Cerebellar cortex (tissue), 1 donor: Measurements from ENCODE around the gene SREBF1.
A peak's percentile ranks its signal among the peaks of the same experiment; 100 is the strongest.

ENCODE experiments used
- DNase-seq: peaks from one replicate; pipeline ENCODE4 v3.0.0-alpha.2; 2015; ENCODE audit warnings: low spot score

The SREBF1 gene

DNA sequence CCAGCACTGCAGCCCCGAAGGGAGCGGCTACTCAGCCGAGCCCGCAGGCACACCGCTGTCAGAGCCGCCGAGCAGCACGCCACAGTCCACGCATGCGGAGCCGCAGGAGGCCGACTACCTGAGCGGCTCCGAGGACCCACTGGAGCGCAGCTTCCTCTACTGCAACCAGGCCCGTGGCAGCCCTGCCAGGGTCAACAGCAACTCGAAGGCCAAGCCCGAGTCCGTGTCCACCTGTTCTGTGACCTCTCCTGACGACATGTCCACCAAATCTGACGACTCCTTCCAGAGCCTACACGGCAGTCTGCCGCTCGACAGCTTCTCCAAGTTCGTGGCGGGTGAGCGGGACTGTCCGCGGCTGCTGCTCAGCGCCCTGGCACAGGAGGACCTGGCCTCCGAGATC is 42.4 kb downstream of the SREBF1 start:
- DNase-seq = no peak

- no peak for DNase-seq
These were observed 43.2 kb downstream of the SREBF1 start for GRCh38 chr17:17793378-17794214.

DNA sequence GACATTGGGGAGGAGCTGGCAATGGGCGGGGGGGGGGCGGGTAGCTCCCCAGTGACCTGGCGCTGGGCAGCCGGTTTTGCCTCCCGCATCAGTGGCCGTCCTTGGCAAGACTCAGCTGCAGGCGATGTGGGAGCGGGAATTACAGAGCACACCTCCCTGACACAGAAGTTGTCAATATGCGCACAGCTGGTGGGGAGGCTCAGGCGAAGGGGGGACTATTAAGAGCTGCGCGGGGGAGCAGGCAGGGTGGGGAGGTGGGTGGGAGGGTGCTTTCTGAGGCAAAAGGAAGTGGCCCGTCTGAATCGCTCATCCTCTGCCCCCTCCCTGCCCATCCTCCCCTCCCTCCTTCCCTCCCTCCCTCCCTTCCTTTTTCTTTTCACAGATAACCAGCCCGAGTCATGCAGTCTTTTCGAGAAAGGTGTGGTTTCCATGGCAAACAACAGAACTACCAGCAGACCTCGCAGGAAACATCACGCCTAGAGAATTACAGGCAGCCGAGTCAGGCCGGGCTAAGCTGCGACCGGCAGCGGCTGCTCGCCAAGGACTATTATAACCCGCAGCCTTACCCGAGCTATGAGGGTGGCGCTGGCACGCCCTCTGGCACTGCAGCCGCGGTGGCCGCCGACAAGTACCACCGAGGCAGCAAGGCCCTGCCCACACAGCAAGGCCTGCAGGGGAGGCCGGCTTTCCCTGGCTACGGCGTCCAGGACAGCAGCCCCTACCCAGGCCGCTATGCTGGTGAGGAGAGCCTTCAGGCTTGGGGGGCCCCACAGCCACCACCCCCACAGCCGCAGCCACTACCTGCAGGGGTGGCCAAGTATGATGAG is 44.0 kb downstream of the SREBF1 start:
- peak; percentile 56 for DNase-seq

DNA sequence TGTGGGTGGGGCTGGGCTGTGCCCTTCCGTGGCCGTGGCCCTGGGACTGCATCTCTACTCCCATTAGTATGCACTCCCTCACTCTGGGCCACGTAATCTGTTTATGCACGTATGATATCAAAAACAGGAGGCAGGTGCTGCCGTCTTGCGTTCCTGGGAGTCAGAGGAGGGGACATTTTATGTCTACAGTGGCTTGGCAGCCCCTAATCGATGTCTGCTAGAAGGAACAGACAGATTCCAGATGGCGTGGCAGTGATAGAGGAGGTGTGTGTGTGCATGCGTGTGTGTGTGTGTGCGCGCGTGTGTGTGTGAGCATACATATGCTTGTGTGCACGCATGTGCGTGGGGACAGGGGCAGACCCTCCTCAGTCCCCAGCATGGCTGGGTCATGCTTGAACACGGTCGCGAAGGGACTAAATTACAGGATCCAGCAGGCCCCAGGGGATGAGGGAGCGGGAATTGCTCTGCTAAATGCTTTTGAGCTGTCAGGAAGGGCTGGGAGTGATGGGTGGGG is 44.7 kb downstream of the SREBF1 start:
- DNase-seq = no peak

- peak; percentile 68 for DNase-seq
These were observed 45.9 kb downstream of the SREBF1 start for GRCh38 chr17:17790637-17791464.

DNA sequence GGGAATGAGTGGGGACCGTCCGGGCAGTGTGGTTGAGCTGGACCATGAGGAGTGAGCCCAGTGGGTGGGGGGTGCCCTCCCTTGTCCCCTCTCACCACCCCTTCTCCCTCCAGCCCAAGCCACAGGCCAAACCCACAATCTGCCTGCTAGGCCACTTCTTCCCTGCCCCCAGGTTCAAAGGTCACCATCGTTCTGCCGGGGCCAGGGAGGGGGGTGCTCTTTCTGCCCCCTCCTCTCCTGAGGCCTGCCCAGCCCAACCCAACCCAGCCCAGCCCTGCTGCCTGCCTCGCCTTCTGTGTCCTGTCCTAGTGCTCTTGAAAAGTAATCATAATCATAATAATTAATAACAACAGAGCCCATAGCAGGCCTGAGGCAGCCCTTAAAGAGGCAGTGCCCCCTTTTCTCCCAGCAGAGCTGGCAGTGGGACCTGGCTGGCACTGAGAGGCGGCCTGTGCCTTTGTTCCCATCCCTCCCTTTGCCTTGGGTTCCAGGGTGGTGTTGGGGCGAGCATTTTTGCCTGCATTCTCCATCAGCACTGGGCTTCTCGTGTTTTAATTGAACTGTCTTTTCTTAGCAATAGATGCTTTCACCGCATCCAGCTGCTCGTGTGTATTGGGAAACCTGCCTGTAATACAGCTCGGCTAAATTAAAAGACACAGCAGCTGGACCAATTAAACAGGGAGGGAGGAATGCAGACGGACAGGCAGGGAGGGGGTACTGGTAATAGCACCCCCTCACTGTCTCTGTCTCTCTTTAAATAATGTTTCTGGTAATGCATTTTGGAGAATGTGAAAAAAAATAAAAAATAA is 46.8 kb downstream of the SREBF1 start:
- no peak for DNase-seq

DNA sequence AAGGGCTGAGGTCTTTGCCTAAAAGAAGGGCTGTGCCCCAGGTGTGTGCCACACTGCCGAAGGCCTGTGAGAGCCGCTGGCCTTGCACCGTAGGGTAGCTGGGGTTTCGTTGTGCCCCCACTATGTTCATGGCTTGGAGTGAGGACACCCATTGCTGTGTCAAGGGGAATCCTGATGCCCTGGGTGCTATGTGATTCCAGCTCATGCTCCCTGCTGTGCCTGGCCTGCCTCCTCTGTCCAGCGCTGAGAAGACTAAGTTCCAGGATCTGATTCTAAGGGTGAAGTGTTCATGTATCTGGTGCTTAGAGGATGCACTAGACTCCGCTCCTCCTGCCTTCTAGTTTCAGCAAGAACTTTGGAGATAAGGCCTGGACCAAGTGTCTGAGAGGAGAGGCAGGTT is 47.4 kb downstream of the SREBF1 start:
- no peak for DNase-seq

DNA sequence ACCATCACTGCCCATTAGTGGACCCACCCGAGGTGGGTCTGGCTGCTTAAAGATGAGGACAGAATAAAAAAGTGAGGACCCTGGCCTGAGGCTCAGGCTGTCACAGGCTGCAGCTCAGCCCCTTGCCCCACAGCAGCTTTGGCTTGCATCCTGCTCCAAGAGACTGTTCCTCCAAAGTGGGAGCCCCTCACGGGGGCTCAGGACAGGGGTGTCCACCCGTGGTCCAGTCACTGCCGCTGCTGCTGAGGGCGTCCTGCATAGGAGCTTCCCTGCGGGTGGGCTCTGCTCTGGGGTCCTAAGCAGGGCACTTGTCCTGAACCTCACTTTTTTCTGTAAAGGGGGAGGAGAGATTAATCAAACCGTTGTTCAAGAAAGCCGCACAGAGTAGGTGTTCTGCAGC is 47.8 kb downstream of the SREBF1 start:
- no peak for DNase-seq

DNA sequence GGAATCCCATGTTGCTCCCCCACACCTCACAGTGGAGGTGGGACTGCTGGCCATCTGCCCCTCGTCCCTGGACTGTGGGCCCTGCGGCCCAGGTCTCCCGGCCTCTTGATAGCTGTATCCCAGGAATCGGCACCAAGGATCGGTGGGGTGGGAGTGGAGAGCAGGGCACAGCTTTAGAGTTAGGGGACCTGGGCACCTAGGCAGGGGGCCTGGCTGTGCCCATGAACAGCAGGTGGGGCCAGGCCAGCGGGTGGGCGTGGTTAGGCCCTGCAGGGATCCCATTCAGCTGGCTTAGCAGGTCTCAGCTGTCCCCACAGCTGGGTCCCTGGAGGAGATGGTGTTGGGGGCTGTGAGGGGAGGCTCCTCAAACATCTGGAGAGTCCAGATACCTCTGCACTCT is 49.2 kb downstream of the SREBF1 start:
- no peak for DNase-seq

- DNase-seq = no peak
These were observed 49.8 kb downstream of the SREBF1 start for GRCh38 chr17:17786998-17787397.

DNA sequence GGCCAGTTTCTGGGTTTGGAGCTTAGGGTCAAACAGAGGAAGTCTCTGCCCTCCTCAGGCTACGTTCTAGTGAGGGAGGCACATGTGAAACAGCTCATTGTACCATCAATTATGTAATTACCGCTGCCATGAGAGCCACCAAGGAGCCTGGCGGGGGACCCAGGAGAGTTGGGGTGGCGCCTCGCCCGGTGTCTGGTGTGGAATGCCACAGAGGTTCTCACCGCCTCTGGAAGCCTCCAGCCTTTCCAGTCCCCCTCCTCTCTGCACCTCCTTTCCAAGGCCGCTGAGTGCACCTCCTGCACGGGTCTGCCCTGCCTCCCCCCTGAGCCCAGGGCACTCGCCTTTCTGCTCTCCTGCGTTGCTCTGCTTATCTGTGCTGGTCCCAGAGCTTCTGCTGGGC is 51.4 kb downstream of the SREBF1 start:
- no peak for DNase-seq

DNA sequence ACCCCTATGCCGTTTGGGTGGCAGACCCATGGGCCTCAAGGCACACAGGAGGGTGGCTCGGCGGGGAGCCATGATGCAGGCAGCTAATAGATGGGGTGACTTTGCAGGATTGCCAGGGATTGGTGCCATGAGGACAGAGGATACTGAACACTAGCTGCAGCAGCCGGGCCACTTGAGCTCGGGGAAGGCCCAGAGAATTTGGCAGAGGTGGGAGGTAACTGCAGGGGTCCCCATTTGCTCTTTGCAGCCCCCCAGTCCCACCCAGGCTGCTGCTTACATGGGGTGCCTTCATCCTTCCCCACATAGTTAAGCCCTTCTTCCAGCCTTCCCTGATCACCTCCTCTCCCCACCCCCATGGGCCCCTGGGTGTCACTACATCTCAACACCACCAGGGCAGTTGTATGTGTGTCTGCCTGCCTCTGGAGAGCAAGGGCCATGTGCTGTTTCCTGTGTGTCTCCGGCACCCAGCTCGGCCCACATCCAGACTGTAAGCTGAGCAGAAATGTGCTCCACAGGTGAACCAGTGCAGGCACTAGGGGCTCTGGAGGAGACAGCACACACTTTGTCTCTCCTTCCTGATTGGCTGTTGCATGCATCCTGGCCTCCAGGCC is 52.0 kb downstream of the SREBF1 start:
- DNase-seq = peak; percentile 56

- peak; percentile 61 for DNase-seq
These were observed 52.7 kb downstream of the SREBF1 start for GRCh38 chr17:17783825-17784656.

DNA sequence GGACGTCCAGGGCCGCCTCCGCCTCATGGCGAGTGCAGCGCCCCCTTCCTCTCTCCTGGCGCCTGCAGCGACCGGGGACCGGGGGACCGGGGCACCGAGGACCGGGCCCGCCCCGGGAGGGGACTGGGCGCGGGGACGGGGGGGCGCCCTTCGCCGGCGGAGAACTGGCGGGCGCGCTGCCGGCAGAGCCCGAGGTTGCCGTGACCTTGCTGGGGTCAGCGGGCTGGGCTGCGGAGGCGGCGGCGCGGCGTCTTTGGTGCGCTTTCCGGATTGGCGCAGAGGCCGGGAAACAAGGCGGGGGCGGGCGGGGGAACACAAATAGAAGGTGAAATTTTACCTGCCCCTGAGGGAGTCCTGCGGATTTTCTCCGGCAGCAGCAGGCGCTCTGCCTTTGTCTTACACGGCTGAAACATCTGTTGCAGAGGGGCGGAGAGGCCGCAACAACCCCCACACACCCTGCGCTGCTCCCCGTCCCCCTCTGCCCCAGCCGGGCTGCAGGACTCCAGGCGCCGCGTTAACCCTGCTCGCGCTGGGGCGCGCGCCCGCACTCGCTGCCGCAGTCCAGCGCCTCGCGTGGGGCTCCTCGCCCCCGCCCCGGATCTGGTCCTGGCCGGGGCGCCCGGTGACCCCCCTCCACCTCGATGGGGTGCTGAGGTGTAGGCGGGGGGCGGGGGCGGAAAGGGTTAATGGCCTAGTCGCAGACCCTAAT is 53.5 kb downstream of the SREBF1 start:
- peak; percentile 64 for DNase-seq

DNA sequence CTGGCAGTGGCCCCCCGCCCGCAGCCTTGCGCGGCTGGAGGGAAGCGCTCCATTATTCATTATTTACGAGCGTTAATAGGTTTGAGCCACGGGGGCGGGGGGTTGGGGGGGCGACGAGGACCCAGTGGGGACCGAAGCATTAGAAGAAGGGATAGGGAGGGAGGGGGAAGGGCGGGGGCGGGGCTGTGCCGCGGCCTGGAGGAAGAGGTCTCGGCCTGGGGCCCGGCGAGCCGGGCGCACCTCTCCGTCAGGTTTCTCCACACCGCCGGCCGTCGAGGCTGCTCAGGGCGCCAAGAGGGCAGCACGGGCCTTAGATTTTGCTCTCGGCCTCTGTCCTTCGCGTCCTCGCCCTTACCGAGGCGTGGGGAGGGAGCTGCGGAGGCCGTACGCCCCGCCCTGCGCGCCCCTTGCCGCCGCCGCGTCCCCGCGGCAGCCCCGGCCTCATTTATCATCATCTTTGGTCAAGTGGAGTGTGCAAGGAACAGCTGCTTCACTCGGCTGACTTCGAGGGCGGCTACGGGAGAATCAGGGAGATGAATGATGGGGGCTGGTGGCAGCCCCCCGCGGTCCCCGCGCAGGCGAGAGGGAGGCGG is 54.2 kb downstream of the SREBF1 start:
- peak; percentile 53 for DNase-seq

DNA sequence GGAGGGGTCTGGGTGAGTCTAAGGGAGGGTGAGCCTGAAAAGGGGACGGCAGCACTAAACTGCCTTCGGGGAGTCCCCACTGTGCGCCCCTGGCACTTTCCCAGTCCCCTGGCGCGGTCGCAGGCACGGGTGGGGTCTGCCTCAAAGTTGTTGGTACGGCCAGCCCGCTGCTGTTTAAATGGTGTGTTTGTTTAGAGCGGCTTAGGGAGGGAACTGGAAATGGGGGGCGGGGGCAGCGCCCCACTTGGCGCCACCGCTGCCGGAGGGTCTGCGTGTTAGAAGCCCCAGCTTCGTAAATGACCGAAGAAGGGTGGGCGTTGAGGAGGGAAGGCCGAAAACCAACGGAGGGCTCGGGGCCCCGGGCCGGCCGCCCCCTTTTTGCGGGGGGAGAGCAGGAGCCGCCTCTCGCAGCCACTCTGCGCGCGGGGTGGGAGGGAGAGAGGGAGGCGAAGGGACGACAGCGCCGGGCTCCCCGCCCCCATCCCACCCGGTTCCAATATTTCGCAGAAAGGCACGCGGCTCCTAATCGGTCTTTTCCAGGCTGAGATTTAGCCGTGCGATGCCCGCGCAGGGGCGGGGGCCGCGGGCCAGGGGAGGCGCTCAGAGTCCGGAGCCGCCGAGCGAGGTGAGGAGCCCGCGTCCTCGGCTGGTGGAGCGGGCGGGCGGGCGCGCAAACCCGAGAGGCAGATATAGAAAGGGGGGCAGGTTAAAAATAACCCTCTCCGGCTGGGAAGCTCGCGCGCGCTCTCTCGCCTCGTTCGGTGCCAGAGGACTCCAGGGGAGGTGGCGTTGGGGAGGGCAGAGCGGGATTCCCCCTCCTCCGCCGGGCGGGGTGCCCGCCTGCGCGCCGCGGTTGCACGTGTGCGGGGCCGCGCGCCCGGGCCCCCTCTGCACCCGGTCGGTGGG is 54.9 kb downstream of the SREBF1 start:
- DNase-seq = peak; percentile 88

GRCh38 chr17:17780922-17781590 is 55.7 kb downstream of the SREBF1 start:
- DNase-seq = peak; percentile 72
